ENCODE measurements around the gene CRKL.

Gene CRKL

DNA sequence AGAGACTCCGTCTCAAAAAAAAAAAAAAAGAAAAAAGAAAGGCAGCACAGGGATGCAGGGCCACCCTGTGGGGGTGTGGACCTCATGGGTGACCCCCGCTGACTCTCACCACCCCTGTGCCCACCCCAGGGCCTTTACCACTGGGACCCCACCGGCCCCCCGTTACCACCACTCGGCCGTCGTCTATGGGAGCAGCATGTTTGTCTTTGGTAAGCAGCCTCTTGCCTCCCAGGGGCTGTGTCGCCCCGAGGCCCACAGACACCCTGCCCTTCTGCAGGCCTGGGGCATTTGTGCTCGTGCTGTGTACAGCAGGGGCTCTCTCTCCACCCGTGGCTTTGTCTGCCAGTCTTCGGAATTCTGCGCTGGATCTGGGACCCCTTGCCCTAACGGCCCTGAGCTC, 70.2 kb downstream of the CRKL start:
- DNase-seq: no peak

DNA sequence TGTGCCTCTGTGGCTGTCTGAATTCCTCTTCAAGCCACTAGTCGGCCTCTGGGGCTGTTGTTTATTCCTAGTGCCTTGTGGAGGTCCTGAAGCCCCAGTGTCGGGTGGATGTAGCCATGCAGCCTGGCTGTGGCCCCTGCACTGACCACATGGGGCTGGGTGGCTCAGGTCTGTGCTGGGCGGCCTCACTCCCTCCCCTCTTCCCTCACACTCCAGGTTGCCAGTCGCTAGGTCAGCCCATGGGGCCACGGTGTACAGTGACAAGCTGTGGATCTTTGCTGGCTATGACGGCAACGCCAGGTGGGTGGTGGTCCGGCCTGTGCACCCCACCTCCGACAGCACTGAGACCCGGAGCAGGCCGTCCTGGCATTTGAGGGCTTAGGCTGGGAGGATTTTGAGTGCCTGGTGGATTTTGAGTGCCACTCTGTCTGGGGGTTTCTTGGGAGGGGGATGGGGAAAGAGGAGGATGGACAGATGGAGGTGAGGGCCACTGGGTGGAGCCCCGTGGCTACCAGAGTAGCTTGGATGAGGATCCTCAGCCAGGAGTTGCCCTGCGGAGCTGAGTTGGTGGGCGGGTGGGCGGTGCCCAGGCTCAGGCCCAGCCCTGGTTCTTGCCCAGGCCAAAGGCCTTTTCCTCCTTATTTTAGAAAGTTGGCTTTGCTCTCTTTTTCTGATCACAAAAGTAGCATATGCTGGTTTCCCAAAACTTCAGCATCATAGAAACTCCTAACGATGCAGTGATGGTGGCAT, 71.5 kb downstream of the CRKL start:
- no peak for DNase-seq

DNA sequence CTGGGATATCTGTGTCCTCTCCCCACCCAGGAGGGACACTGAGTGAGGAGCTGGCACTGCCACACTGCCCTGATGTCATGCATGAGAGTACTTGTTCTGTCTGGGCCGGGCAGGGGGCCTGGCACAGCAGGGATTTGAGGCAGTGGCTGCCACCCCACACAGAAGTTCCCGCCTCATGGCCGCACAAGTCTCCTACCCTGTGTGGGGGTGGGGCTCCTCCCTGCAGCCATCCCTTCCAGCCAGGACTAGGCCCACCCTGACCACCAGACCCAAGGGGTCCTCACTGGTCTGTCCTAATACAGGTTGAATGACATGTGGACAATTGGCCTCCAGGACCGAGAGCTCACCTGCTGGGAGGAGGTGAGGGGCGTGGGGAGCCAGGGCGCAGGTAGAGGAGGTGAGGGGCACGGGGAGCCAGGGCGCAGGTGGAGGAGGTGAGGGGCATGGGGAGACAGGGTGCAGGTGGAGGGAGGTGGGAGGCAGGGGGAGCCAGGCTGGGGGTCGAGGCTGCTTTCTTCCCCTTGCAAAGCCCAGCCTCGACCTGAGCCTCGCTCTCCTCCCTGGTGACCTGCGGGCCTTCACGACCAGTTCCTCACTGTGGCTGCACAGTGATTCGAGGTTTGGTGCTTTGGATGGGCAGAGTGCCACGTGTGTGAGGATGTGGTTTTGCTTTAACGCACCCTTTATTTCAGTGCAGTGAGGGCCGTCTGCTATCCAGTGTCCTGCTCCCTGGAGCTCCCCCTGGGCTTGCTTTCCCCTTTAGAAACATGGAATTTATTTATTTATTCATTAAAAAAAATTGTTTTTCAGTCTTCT, 72.3 kb downstream of the CRKL start:
- DNase-seq: no peak

DNA sequence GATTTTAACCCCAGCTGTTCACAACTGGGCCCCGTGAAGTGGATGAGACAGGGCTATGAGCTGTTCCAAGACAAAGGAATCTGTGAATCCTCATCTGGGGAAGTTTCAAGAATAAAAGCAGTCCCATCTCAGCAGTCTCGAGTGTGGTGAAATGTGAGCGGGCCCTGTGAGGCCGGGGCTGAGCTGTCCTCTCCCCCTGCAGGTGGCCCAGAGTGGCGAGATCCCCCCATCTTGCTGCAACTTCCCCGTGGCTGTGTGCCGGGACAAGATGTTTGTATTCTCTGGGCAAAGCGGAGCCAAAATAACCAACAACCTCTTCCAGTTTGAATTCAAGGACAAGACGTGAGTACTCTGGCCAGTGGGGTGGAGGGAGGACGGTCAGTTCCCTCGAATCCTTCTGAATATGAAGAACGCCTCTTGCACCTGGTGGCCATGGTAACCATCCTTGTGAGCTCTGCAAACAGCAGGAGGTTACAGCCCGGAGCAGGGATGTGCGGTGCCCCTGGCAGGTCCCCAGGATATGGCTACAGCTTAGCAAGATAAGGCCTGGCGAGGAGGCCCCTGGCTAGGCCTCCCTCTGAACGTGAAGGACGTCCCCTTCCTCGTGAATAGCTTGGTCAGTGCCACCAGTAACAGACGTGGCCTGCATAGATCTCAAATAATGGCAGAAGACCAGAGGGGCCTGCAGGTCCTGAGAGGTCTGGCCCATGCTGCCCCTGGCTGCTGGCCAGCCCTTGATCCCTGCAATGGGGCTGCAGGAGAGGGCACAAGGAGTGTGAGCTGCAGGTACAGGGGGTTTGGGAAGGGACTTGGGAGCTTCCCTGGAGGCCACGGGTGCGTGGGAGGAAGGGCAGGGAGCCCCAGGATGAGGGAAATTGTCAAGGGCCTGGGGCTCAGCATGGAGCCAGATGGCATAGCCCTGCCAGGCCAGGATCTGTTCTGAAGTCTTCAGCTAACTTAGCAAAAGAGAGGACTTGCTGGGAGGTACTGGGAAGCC, 73.3 kb downstream of the CRKL start:
- DNase-seq: no peak

DNA sequence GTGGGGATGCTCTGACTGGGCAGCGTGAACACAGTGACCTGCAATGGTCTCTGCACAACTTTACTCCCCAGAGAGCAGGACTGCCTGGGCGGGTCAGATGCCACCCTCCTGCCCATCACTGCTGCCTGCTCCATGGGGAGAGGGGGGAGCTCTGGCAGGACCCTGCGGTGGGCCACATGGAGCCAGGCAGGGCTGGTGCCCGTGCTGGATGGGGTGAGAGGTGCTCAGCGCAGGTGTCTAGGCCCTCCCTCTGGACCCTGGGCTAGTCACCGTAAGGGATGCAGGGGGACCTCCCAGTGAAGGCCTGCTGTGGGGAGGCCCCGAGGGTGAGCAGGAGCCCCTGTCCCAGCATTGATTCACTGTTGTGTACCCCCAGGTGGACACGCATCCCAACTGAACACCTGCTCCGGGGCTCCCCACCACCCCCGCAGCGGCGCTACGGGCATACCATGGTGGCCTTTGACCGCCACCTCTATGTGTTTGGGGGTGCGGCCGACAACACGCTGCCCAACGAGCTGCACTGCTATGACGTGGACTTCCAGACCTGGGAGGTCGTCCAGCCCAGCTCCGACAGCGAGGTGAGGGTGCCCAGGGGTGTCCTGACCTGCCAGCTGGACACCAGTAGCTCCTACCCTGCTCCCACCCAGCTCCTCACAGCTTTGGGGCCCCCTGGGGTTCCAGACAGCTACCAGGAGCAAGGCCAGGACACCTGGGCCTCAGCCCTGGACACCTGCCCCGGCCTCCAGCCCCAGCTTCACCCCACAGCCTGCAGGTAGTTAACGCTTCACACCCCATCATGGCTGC, 74.2 kb downstream of the CRKL start:
- DNase-seq: no peak

DNA sequence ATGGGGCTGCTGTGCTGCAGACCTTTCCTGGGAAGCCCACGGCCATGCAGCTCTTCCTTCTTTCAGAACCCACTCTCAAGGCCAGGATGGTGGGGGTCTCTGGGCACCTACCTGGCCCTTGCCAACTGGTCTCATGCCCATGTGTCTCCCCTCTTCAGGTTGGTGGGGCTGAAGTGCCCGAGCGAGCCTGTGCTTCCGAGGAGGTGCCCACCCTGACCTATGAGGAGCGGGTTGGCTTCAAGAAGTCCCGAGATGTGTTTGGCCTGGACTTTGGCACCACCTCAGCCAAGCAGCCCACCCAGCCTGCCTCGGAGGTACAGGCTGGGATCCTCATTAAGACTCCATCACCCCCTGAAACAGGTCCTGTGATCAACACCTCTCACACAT, 74.8 kb downstream of the CRKL start:
- DNase-seq: no peak

DNA sequence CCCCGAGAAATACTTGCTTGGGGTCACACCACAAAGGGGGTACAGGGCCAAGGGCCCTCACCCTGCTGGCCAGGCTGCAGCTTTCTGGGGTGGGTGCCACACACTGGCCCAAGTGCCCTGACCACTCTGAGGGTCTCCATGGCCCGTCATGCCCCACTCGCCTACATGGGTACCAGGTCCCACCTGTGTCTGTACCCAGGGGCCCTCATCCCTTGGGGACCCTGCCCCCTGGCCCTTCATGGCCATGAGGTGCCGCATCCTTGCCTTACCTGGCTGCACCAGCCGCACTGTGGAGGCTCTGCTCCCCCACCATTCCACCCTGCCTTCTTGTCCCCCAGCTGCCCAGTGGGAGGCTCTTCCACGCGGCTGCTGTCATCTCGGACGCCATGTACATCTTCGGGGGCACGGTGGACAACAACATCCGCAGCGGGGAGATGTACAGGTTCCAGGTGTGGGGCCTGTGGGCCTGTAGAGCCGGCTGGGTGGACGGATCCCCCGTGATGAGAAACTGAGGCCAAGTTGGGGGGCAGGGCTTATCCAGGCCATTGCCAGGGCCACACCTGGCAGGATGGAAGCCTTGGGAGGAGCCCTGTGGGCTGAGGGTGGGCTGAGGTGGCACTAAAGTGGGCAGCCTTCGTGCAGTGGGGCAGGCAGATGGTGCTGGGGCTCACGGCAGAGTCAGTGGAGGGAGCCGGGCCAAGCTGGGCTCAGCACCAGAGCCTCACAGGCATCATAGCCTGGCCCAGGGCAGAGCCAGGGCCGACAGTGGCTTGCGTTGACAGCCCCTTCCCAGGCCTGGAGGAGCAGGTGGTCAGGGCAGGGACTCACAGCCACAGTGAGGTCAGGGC, 75.5 kb downstream of the CRKL start:
- no peak for DNase-seq

DNA sequence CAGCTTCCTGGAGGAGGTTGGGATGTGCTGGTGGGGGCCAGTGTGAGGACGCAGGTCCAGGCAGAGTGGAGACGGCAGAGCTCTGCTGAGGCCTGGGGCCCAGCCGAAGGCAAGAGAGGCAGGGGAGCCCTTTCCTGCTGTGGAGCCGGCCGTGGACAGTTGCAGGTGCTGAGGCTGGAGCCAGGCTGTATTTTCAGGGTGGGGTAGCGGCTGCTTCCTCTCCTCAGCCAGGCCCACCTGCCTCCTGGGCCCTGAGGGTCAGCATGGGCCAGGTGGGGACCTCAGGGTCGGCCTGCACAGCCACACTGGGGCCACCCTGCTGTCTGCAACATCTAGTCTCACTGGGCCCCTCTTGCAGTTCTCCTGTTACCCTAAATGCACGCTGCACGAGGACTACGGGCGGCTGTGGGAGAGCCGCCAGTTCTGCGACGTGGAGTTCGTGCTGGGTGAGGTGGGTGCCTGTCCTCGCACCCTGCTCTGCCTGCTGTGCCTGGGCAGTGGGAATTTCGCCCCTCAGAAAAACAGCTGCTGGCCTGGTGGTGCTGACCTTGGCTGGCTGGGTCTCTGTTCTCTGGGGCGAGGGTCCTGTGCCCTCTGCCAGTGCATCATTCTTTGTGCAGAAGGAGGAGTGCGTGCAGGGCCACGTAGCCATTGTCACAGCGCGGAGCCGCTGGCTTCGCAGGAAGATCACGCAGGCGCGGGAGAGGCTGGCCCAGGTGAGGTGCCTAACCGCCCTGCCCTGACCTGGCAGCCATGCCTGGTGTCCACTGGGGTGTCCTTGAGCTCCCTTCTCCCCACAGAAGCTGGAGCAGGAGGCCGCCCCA, 76.3 kb downstream of the CRKL start:
- DNase-seq: no peak

DNA sequence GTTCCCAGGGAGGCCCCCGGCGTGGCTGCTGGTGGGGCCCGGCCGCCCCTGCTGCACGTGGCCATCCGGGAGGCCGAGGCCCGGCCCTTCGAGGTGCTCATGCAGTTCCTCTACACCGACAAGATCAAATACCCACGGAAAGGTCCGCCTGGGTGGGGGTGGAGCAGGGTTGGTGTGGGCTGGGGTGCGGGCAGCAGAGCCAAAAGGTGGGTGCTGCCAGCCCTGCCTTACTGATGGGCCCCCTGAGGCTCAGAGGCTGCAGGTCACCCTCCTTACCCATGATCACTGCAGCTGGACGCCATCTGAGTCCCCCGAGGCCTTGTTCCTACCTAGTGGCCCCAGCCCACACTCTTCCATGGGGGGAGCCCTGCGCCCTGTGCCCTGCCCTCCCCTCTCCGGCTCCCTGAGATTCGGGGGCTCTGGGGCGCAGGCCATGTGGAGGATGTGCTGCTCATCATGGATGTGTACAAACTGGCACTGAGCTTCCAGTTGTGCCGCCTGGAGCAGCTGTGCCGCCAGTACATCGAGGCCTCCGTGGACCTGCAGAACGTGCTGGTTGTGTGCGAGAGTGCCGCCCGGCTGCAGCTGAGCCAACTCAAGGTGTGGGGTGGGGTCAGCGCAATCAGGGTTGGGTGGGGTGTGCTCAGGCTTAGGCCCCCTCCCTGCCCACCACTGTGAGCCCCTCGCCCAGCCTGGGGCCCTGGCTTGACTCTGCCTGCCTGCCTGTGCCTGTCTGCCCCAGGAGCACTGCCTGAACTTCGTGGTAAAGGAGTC, 77.1 kb downstream of the CRKL start:
- no peak for DNase-seq

DNA sequence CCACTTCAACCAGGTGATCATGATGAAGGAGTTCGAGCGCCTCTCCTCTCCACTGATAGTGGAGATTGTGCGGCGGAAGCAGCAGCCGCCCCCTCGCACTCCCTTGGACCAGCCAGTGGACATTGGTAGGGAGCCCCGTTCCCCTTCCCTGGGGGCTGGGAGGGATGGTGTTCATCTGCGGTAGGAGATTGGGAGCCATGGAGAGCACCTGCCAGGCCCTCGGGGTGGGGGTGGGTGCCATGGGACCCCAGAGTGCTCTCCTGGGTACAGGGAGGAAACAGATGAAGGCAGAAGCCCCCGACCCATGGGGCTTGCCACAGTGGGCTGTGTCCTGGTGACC, 77.7 kb downstream of the CRKL start:
- no peak for DNase-seq

DNA sequence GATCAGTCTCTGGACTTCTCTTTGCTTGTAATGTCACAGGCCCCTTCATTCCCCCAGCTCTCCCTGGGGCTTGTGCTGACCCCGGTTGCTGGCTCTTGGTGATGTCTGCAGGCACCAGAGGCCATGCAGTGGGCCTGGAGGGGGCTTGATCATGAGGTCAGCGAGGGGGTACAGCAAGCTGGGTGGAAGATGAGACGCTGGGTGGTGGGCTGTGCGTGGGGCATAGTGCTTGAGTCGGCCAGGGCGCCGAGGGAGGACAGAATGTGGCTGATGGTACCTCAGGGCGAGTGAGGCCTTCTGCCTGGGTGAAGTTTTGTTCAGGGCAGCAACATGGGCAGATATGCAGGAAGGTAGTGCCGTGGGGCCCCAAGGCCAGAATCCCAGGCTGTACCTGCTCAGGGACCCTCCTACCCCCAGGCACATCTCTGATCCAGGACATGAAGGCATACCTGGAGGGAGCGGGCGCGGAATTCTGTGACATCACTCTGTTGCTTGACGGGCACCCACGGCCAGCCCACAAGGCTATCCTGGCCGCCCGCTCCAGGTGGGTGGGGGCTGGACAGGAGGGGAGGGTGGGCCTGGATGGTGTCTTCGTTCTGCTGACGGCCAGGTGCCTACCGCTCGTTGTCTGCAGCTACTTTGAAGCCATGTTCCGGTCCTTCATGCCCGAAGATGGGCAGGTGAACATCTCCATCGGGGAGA, 78.3 kb downstream of the CRKL start:
- DNase-seq: no peak

DNA sequence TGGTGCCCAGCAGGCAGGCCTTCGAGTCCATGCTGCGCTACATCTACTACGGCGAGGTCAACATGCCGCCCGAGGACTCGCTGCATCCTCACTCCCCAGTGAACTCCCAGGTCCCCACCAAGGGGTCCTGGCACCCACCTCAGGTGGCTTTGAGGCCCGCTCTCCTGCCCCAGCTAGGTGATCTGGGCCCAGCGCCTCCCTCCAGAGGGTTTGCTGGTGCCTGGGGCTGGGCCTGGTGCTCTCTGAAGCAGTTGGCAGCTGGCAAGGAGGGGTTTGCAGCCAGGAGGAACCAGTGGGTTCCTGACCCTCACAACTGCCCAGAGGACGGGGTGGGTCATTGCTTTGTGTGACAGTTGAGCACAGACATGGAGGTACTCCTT, 78.8 kb downstream of the CRKL start:
- no peak for DNase-seq

DNA sequence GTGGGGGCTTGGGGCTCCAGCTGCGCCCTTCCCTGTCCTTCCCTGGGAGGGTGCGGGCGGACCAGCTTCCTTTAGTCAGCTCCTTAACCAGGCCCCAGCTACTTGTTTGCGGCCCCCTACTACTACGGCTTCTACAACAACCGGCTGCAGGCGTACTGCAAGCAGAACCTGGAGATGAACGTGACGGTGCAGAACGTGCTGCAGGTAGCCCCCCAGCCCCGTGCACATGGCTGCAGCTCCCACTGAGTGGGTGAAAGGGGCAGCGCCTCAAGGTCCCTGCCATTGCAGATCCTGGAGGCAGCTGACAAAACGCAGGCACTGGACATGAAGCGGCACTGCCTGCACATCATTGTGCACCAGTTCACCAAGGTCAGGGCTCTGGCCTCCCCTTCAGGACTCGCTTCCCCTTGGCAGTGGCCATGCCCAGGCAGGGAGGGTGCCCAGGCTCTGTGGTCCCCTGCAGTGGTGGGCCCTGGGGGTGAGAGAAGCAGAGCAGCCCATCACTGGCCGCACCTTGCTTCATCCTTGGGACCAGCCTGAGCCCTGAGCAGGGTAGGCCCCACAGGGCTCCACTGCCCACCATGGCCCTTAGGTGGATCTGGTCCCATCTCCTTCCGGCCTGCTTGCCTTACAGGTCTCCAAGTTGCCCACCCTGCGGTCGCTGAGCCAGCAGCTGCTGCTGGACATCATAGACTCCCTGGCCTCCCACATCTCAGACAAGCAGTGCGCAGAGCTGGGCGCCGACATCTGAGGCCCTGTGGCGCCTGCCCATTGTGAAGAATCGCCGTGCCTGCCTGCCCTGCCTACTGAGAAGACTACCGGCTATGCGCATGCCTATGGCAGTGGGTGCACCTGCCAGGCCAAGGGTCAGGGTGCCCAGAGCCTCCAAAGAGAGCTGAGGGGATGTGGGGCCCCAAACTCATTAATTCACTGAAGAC, 79.7 kb downstream of the CRKL start:
- DNase-seq: no peak

DNA sequence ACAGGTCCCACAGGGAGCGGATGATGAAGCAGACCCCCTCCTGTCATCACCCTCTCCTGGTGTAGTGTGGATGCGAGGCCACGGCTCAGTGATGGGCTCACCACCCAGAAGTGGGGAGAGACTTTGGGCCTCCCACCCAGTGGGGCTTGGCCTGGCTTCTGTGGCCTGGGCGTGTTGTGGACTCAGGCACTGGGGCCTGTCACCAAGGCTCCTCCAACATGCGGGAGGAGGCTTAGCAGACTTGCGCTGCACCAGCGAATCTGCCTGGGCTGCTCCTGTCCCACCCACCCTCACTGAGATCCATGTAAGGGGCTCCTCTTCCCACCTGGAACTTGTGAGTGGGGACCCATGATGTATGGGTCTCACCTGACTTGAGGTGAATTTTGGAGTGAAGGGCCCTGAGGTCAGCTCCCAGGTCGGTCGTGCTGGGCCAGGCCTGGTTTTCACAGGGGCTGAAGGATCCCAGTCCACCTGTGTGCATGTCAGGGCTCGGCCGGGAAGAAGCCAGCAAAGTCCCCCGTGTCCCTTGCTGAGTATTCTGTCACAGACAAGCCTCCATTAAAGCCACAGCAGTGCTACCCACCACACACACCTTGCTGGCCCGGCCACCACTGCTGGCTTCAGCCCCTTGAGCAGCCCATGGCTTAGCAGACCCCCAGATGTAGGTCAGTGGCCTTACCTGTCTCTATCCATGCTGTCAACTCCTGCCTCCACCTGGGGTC, 80.5 kb downstream of the CRKL start:
- DNase-seq: no peak

DNA sequence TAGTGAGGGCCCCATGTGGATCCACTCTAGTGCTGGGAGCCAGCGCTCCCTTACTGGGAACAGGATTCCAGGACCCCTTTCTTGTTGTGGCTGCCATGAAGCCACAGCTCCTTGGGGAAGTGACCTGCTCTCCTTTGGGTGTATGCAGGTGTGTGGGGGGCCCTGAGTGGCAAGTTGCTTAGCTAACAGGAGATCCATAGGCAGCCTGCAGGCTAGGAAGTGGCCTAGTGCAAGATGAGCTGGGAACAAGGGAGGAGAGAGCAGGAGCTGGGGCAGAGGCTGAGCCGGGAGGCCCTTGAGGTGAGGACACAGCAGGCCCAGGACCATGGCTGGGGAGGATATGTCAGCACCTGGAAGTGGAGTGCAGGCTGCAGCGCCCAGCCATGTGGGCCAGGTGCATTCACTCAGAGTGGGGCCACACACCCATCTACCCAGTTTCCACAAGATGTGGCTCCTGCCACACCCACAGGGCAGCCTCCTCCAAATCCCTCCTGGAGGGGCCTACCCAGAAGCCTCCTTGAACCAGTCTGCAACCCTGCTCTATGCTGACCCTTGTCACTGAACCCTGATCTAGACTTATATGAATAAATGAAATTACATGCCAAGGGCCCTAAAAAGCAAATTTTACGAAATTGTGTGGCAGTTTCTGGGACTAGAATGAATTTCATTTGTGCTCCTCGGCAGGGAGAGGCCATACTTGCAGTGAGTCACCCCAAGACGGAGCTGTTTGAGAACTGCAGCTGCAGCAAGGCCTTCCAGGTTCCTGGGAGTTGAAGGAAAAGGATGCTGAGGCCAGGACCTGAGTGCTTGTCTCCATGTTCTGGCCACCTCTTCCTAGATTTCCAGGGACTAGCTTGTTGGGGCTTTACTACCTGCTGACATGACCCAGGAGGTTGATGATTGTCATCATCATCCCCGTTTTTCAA, 81.5 kb downstream of the CRKL start:
- DNase-seq: no peak
